Stimulated activated CD8-positive, alpha-beta memory T cell treated with anti-CD3 and anti-CD28 coated beads, Interleukin-4, amount 100 ng/mL, for 1 hour (primary cell): ENCODE measurements around the gene ARL6IP5.

Source experiments
- DNase-seq, 2 donors: peaks; one replicate each; pipeline ENCODE4 v3.0.0-alpha.2; 2020; ENCODE audit warnings: low read depth in 2 of 2, low spot score in 1 of 2

The ARL6IP5 gene

DNA sequence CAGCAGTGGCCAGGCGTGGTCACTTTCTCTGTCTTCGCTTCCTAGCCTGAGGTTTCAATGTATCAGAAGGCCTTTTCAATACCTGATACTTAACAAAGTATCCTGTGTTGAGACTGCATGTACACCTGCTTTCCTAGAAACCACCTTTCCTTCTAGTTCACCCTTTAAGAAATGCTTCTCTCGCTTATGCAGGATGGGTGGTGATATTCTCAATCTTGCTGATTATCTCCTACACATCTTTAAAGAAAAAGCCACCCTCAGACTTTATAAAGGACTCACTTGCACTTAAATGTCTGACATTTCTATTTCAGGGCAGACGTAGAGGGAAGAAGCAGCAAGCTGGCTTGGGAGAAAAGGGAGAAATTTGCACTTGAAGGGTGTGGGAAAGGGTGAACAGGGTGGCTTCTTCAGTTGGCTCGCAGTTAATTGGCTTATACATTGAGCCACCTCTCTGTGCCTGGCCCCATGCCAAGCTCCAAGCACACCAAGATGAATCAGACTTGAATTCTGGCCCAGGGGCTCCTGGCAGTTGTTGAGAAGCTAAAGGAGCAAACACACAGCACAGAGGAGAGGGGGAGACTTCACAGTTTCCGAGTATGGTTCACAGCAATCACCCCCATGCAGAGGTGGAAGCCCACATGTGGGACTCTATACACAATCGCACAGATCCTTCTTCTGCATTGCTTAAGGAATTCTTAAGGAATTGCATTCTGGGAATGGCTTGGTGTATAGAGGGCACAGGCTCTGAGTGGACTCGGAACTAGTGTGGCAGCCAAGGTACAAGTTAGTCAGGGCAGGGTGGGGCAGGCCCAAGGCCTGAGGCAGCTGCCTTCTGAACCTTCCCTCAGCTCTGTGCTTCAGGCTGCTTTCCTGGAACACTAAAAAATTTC lies 1.3 kb downstream of the ARL6IP5 start:
- DNase-seq: peak in 1 of 2 donors; percentile 54

DNA sequence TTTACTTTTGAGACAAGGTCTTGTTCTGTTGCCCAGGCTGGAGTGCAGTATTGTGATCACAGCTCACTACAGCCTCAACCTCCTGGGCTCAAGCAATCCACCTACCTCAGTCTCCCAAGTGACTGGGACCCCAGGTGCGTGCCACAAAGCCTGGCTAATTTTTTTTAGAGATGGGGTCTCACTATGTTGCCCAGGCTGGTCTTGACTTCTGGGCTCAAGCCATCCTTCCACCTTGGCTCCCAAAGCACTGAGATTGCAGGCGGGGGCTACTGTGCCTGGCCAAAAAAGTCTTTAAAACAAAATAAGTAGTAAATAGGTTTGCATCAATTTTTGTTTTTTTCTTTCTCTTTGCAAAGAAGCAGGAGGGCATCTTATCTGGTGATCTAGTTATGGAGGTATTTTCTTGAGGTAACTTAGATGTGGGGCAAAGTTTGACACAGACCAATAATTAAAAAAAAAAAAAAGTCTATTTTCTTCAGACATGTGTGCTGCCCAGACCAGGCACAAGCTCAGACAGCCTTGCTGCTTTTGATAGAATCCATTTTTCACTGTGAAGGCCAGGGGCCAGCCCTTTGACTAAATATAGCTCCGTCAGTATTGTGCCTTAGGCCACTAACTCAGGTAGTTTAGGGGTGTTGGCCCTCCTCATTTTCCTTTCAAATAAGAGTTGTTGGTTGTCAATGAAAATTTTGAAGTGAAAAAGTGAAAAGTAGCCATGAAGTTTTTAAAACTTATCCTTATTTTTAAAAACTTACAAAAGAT lies 2.5 kb downstream of the ARL6IP5 start:
- no peak for DNase-seq

DNA sequence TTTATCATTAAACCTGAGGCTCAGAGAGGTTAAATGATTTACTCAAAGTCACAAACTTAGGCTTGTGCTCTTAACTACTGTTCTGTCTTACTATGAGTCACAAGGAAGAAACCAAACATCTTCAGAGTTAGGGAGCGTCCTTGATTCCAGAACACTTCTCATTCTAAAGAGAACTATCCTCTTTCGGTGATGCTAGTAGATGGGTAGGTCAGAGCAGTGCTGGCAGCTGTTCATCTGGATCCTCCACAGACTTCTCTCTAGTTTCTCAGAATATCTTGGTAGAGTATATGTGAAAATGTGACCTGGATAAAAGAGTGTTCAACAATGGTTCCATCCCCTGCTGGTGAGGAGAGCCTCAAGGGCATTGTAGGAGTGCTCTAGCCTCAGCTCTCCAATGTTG lies 3.3 kb downstream of the ARL6IP5 start:
- no peak for DNase-seq

DNA sequence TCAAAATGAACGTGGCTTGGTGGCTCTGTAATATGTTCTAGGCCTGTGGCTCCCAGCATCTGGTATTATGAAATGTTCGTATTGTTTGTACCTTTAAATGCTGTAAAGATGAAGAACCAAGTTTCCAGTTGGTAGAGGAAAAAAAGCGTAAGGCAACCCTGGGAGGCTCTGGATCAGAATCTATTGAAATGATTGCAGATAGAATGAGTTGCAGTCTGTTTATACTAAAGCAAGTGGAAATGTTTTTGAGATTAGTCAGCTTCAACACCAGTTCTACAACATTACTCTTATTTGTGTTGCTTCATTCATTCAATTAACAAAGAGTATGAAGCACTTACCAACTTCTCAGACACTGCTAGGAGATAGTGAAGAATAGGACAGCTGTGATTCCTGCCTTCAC lies 5.3 kb downstream of the ARL6IP5 start:
- DNase-seq: no peak

DNA sequence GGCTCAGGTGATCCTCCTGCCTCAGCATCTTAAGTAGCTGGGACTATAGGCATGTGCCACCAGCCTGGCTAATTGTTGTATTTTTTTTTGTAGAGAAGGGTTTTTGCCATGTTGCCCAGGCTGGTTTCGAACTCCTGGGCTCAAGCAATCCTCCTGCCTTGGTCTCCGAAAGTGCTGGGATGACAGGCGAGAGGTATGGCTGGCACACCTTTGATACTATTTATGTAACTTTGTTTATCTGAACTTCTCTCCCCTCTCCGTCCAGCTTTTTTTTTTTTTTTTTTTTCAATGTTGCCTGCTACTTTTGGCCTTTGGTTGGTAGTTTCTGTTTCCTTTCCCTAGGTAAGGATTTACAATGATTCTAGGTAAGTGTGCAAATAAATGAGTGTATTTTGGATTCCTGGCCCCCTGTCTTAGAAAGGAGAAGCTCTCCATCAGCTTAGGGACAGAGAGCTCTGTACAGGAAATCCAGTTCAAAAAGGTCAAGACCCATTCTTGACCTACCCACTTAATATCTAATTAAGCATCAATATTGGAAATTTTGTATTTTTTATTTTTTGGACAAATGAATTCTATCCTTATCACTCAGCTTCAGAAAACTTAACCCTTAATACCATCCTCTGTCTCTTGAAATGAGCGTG lies 6.8 kb downstream of the ARL6IP5 start:
- DNase-seq: no peak

DNA sequence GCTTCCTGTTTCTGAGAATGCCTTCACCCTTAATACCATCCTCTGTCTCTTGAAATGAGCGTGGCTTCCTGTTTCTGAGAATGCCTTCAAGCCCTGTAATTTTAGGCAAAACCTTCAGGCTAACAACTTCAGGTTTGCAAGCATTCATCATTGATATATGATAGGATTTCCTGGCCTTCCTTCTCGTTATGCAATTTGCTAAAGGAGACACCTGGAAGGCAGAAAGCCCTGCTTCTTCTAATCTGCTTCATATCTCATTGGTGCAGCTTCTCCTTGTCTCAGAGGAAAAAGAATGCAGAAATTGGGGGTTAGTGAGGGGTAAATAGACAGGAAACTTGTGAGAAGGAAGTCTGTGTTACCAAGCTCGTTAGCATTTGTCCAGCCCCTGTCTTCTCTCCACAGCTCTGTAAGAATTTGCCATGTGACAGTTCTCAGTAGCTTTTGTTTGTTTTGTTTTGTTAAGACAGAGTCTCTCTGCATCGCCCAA lies 7.3 kb downstream of the ARL6IP5 start:
- no peak for DNase-seq

DNA sequence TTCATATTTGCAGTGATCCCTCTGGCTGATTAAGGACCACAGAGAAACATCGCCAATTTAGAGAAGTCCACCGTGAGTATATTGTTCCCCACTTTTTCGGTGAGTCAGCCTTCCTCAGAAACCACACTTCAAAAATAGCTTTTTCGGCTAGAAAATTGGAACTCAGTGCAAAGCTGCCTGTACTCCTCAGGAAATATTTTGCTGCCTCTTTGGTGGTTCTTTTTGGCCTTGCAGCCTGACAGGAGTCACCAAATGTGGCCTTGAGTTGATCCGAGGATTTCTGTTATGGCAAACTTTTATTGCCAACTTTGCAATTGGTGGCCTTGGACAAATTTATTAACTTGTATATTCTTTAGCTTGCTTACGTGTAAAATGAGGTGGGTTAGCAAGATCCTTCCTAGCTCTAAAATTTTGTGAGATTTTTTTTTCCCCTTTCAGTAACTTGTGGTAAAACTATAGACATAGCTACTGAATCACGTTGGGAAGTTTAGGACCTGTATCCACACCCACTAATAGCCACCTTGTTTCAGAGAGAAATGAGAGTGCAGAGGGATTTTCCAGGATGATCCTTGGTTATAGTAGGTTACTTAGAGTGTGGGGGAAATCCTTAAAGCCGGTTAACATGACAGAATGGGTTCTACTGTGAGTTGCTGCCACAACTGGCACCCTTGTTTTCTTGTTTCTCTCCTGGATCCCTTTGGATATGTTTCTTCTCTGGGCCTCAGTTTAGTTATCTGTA lies 9.9 kb downstream of the ARL6IP5 start:
- no peak for DNase-seq

DNA sequence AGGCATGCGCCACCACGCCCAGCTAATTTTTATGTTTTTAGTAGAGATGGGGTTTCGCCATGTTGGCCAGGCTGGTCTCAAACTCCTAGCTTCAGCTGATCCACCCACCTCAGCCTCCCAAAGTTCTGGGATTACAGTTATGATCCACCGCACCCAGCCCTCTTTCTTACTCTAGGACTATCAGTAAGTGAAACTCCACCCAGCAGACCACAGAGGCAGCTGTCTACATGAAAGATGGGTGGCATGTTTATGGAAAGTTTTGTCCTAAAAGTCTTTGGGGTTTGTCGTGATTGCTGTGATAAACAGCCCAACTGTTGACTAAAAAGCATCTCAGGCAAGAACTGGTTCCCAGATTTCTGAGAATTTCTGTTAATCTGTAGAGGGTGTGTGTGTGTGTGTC lies 10.9 kb downstream of the ARL6IP5 start:
- DNase-seq: no peak

DNA sequence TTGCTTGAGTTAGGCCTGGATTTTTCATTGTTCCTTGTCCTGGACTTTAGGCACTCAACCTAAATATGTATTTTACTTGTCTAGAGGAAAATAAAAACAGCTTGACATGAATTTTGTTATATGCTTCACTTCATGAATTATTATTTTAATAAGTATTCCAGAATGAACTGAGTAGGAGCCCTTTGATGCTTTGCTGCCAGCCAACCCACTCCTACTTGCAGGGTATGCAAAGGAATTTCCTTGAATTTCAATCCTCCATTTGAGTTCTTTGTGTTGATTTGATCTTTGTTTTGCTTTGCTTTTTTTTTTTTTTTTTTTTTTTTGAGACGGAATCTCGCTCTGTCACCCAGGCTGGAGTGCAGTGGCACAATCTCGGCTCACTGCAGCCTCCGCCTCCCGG lies 11.6 kb downstream of the ARL6IP5 start:
- DNase-seq: no peak

DNA sequence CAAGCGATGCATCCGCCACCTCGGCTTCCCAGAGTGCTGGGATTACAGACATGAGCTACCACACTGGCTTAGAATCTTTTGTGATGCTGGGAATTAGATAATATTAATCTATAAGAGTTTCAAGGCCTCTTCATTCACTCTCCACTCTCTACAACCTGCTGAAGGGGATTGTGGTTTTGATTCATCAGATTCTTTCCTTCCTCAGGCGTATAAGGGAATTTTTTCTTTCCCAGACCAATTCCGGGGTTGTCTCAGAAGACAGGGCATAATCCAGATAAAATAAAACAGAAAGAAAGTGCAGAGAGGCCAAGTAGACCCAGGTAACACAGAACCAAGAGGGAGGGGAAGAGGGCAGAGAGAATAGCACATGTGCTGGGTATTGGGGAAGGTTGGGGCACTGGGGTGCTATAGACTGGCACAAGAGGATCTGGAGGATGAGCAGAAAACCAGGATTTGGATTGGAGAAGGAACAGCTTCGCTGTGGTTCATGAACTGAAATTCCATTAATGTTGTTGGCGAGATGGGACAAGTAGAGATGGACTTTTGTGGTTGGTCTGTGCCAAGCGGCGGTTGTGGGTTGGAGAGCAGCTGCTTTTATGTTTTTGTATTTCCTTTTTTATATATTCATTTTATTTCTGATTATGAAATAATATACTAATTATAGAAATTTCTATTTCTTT lies 12.8 kb downstream of the ARL6IP5 start:
- no peak for DNase-seq

DNA sequence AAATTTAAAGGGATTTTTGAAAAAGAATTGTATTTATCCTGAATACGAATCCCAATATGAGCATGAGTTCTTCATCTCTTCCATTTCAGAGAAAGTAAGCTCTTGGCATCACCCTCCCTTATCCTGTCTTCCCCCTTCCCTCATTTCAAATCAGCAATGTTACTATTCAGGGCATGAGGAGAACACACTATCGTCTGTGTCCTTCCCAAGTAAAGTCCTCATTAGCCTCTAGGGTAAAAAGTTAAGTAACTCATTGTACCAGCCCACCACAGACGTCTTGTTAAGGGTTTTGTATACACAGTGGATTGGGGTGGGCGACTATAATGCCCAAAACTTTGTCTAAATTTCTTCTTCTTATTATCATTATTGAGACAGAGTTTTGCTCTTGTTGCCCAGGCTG lies 14.8 kb downstream of the ARL6IP5 start:
- DNase-seq: no peak

DNA sequence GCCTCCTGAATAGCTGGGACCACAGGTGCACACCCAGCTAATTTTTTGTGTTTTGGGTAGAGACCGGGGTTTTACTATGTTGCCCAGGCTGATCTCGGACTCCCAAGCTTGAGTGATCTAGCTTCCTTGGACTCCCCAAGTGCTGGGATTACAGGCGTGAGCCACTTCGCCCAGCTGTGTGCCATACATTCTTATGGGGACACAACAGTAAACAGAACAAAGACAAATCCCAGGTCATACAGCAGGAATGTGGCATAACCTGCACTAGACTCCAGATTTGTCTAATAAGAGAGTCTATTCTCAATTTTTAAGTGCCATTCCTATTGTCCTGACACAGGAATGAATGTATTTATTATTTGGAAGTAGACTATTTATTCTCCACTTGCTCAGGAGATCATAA lies 17.6 kb downstream of the ARL6IP5 start:
- no peak for DNase-seq

DNA sequence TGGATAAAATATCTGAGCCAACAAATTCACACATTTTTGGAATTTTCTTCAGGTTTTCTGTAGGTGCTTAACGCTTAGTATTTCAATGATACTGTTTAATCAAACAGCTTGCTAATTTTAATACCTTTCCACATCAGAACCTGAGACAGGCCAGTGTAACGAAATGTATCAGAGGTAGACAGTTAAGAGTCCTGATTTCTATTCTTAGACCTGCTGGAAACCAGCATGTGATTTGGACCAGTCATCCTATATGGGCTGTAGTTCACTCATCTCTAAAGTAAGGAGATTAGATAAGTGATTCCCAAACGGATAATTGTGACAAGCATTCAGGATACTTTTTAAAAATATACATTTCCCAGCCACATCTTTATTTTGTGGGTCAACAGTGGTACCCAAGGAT lies 18.4 kb downstream of the ARL6IP5 start:
- DNase-seq: no peak

DNA sequence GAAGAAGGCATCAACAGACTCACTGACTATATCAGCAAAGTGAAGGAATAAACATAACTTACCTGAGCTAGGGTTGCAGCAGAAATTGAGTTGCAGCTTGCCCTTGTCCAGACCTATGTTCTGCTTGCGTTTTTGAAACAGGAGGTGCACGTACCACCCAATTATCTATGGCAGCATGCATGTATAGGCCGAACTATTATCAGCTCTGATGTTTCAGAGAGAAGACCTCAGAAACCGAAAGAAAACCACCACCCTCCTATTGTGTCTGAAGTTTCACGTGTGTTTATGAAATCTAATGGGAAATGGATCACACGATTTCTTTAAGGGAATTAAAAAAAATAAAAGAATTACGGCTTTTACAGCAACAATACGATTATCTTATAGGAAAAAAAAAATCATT lies 19.8 kb downstream of the ARL6IP5 start:
- no peak for DNase-seq

DNA sequence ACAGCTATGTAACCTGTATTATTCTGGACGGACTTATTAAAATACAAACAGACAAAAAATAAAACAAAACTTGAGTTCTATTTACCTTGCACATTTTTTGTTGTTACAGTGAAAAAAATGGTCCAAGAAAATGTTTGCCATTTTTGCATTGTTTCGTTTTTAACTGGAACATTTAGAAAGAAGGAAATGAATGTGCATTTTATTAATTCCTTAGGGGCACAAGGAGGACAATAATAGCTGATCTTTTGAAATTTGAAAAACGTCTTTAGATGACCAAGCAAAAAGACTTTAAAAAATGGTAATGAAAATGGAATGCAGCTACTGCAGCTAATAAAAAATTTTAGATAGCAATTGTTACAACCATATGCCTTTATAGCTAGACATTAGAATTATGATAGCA lies 20.6 kb downstream of the ARL6IP5 start:
- DNase-seq: no peak

DNA sequence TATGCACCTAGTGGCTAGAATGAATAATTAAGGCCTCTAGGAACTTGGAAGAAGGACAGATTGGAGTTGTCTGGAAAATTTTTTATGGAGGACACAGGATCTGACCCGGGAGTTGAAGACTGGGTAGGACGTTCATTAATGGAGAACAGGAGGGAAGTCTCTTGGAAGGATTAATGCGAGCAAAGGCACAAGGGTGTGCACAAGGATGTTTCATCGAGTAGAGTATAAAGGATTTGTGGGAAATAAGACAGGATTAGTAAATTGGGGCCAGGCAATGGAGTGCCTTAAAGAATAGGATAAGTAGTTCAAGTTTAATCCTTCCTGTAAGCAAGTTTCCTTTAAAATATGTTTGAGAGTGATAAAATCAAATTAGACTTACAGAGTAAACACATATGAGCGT lies 23.1 kb downstream of the ARL6IP5 start:
- DNase-seq: no peak

DNA sequence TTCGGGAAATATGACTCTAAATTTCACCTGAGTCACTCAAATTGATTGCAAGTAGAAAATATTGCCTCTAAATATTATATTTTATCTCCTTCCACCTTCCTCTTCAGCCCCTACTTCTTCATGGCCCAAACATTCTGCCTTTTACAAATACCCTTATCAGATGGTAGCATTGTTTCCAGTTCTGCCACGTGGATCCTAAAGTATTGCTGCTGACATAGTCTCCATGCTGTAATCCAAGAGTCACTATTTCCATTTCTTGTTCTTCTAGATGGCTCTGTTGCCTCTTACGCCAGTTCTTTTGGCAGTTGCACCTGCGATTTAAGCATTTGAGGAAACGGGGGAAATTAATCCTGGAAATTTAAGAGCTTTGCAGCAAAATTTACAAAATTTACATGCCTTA lies 24.1 kb downstream of the ARL6IP5 start:
- DNase-seq: no peak

DNA sequence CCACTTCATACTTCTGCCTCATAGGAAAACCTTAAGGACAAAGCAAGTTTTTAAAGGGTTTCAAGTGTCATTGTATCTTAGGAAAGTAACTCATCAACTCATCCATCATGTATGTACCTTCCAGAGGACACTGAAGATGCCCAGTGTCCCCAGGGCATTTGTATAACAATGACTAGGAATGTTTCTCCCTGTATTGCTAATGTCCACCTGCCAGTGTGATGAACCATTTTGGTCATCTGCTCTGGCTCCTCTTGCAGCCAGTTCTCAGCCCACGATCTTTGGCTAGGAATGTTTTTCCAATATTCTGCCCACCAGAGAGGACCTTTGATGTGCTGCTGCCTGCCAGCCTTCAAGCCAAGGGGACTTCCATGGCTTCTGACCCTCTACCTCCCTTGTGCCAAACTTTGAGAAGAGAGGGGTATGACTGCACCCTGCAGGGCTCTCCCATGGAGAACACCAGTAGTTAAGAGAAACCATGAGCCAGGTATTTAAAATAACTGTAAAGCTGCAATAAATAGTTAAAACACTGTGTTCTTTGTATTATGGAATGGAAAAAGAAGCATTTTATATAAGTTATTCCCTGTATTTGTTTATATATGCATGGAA lies 26.3 kb downstream of the ARL6IP5 start:
- DNase-seq: no peak

DNA sequence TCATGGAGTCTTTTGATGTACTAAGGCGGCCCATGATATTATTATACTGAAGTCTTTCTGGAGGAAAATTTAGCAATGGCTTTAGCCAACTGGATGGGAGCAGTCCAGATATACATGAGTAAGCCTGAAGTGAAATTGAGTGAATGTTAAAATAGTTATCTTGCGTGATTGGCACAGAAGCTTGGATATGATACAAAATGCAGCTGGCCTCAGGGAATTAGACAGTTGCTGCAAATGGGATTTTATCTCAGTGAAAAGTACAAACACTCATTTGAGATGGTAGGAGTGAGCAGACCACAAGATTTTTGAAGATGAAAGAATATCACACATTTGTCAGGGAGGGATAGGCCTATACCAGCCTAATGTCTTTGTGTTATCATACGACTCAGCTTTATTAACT lies 28.8 kb downstream of the ARL6IP5 start:
- DNase-seq: no peak

DNA sequence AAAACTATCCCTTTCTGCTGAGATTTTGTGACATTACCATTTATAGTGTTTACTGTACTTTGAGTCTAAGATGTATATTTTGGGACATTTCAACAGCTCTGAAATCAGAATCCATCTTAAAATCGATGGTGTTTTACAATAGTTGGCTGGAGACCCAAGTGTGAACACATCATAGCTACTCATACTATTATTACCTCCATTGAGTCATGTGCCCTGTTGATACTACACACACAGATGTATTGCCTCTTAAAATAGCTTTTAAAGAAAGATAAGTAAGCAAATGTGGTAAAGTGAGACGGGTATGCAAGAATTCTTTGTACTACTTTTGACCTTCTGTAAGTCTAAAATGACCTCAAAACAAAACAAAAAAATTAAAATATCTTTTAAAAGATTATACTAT lies 31.0 kb downstream of the ARL6IP5 start:
- no peak for DNase-seq
